Ammon's horn (tissue), 1 donor: Measurements from ENCODE around the gene KCNAB2.

Experiments
- DNase-seq: peaks from one replicate; pipeline ENCODE4 v3.0.0-alpha.2; 2016; ENCODE audit warnings: low spot score

KCNAB2 gene

DNA sequence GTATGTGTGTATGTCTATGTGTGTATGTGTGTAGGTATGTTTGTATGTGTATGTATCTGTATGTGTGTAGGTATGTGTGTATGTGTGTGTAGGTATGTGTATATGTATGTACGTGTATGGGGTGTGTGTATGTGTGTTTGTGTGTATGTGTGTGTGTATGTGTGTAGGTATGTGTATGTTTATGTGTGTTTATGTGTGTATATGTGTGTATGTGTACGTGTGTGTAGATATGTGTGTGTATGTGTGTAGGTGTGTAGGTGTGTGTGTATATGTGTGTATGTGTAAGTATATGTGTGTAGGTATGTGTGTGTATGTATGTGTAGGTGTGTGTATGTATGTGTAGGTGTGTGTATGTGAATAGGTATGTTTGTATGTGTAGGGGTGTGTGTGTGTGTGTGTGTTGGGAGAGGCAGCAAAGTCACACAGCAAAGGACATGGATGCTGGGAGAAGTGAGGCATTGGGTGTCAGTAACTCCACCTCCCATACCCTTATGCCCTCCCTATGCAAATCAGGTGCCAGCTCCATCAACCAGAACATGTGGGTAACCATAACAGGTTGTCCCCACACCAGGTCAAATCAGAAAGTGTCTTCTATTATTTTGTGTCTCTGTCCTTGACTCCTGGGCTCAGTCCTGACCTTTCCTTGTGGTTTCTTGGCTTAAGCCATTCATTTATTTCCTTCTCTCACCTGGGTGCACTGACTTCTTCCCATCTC lies 15.0 kb upstream of the KCNAB2 start:
- no peak for DNase-seq

DNA sequence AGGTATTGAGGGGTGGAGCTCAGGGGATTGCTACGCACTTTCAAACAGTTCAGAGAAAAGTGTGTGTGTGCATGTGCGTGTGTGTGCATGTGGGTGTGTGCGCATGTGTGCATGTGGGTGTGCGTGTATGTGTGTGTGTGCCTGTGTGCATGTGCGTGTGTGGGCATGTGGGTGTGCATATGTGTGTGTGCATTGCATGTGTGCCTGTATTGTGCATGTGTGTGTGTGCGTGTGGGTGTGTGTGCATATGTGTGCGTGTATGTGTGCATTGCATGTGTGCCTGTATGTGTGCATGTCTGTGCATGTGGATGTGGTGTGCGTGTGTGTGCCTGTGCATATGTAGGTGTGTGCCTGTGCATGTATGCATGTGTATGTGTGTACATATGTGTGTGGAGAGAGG lies 12.6 kb upstream of the KCNAB2 start:
- no peak for DNase-seq

DNA sequence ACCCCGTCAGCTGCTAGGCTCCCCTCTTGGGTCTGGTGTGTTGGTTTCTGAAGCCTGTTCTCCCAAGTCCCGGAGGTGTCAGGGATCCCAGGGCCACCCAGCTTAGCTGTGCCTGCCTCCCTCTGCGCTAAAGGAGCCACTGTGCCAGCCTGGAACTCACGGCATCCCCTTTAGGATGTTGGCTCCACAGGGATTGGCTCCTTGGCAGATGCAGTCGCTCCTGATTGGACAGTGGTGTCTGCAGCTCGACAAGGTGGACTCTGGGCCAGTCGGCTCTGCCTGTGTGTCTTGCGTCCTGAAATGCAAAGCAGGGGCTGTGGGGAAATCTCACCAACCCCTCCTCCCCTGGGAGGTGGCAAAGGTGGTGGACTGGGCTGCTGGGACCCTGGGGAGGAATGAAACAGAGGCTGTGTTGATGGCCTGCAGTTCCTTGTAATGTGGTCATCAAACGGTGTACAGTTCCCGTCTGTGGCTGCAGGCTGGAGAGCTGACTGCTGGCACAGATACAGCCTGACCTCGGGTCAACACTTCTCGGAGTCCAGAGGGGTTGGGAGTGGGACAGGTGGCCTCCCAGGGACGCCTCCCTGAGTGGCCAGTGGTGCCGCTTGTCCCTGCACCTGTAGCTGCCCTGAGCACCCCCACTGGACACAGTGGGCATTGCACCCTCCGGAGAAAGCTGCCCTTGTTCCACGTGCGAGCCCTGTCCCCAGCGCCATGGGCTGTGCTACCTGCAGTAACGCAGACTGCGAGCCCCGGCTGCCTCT lies 11.5 kb upstream of the KCNAB2 start:
- peak; percentile 53 for DNase-seq

DNA sequence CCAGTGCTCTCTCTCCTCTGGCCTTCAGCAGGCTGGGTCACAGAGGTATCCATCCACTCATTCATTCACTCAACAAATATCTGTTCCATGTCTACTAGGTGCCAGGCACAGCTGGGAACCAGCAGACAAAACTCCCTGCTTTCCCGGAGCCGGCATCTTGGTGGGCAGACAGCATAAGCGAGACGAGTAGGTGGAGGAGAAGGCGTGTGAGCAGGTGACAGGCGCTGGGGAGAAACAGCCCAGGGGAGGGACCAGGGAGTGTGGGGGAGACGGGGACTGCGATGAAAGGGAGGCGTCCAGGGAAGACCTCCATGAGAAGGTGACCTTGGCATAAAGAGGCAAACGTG lies 11.0 kb upstream of the KCNAB2 start:
- DNase-seq, result no peak

DNA sequence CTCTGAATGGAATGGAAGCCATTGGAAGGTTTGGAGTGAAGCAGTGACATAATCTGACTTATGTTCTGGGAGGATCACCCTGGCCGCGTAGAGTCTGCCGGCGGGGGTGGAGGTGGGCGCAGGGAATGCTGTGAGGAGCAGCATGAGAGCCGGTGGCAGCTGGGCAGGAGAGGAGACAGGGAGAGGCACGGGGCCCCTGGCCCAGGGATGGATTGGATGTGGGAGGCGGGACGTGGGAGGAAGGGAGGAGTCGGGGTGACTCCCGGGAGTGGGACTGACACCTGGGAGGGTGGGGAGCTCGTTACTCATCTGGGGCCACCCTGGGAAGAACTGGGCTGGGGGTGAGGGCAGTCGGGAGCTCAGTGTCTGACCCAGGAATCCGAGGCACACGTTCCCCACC lies 10.4 kb upstream of the KCNAB2 start:
- no peak for DNase-seq

DNA sequence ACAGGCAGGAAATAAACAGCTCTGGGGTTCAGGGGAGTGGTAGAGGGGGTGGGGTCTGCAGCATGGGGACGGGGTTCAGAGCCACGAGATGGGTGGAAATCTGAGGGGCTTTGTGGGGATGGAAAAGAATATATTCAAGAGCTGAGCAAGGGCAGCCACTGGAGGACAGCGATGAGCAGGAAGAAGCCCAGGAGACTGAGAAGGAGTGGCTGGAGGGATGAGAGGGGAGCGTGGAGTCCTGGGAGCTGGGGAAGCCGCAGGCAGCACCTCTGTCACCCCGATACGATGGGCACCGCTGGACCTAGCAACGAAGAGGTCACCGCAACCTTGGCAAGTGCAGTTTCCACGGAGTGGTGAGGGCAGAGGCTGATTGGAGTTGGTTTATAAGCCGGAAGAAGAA lies 10.0 kb upstream of the KCNAB2 start:
- no peak for DNase-seq

DNA sequence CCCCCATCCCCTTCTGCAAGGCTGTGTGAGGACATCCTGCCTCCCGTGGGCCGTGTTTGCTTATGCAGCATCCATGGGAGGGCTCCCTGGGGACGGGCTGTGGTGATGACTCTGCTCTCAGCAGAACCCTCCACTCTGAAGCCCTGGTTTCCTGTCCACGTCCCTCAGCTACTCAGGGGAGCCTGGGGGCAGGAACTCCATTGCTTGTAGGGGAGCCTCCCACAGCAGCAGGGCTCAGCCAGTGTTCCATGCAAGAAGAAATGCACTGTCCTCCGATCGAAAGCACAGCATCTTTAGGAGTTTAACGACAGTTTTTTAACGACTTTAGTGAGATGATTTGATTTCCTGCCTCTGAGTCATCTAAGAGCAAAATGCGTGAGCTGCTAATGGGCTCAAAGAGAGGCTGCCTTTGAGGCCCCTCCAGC lies 8.3 kb upstream of the KCNAB2 start:
- DNase-seq, result no peak

DNA sequence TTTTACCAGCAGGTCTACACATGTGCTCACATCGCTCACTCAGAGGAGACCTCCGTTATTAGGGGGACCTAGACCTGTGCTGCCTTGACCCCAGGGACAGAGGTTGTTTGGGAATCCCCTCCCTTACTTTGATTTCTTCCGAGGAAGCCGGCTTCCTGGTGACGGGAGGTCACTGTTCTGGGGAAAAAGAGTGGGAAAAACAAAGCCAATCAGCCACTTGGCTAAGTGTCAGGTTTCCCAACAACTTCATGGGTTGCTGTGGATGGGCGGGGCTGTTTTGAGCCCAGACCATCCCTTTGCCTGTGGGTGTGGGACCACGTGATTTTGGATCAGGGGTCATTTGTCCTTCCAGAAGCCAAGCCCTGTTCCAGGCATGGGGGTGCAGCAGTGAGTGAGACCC lies 7.1 kb upstream of the KCNAB2 start:
- DNase-seq, result no peak

DNA sequence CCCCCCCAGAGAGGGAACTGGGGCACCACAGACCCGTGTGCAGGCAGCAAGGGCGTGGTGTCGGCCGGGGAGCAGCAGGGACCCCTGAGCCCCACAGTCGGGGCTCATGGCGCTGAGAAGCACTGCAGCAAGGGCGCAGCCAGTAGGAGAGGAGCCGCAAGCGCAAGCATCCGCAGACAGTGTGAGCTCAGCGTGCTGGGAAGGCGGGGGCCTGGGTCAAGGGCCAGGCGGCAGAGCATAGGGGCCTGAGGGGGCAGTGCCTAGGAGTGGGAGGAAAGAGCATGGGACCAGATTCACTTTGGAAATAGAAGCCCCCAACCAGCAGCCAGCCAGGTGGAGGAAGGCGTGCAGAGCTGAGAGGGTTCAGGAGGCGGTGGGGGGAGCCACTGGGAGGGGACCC lies 6.7 kb upstream of the KCNAB2 start:
- no peak for DNase-seq

DNA sequence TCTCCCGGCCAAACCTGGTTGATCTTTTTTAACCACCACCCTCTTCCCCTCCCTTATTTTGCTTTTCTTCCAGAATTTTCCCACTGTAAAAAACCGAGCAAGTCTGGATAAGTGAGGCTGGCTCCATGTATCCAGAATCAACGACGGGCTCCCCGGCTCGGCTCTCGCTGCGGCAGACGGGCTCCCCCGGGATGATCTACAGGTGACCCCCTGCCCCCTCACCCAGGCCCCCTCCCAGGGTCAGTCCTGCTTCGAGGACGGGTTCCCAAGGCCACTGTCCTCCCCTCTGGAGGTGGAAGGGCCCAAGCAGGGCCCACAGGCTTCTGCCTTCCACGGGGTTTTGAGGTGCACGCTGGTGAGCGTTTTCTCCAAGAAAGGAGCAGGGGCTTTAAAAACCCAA lies 5.2 kb upstream of the KCNAB2 start:
- DNase-seq, result no peak

DNA sequence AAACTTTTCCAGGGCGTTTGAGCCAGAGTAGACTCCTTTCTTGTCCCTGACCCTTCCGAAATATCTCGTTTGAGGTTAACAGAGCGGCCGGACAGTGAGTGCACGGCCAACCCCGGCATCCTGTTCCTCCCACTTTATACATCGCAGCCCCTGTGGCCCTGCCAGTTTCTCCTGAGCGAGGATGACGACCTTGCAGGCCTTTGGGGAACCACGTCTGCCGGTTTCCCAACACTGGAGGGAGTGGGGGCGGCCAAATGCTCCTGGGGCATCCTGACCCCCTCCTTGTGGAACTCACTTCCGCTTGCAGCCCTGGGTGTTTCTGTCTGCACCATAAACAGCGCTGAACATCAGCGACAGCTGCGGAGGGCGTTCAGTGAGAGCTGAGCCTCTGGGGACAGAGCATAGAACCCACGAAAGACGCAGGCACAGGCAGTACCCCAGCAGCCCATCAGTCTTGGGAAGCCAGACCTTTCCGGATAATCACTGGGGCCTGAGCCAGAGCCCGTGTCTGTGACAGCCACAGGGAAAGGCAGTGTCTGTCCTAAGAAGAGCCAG lies 4.8 kb upstream of the KCNAB2 start:
- no peak for DNase-seq

DNA sequence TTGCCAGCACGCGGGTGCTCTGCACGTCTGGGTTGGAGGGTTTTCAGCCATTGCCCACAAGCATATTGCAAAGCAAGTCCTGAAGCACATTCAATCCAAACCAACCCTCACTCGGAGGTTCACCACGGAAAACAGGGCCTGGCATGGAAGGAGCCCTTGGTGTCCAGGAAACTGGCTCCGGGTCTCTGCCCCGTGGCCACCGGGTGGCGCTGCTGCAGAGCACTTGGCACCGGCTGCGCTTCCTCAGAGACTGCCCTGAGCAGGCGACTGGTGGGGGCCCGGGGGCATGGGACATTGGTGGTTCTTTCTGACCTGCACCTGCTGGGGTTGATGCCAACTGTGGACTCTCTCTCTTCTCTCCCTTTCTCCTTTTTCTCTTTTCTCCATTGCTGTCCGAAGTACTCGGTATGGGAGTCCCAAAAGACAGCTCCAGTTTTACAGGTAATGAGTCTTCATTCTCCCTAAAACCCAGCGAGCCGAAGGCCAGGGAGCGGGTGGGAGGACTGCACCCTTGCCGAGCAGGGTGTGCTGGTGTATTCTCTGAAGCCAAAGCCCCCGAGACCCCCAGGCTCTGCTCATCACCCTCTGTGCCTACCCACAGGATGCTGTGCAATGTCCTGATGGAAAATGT lies 4.1 kb upstream of the KCNAB2 start:
- DNase-seq, result no peak

DNA sequence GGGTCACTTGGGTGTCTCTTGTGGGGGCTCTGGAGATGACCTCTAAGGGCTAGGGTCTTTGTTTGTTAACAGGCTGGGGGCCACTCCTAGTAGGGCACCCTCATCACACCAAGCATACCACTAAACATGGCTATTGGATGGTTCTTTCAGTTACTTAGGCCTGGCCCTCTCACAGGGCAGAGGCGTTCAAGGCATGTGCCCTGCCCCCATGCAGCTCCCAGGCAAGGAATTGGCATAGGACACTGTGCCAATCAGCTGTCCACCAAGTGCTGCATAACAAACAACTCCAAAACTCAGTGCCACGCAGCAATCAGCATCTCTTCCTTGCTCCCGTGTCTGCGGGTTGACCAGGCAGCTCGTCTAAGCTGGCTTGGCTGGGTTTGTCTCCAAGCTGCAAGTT lies 2.1 kb upstream of the KCNAB2 start:
- DNase-seq, result no peak

DNA sequence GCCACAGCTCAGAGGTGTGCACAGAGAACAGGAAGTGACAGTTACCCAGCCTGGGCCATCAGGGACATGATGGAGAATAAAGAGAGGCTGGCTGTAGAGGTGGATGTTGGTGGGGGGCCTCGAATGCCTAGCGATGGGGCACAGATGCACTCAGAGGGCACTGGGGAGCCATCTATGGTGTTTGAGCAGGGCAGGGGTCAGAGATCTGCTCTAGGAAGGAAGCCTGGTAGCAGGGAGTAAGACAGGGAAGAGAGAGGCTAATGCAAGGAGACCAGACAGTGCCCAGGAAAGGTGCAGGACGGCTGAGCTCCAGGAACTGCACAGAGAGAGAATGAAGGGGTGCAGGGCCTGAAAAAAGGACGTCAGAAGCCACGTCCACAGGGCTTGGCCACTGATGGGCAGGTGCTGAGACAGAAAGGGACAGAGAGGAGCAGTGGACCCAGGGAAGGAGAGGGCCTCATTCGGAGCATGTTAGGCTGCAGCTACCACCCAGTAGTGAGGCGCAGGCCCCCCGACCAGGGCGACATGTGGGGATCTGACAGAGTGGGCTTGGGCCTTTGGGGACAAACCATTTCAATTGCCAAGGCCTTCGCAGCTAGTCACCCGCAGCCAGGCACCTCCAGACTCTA lies 1.1 kb upstream of the KCNAB2 start:
- DNase-seq, result no peak

DNA sequence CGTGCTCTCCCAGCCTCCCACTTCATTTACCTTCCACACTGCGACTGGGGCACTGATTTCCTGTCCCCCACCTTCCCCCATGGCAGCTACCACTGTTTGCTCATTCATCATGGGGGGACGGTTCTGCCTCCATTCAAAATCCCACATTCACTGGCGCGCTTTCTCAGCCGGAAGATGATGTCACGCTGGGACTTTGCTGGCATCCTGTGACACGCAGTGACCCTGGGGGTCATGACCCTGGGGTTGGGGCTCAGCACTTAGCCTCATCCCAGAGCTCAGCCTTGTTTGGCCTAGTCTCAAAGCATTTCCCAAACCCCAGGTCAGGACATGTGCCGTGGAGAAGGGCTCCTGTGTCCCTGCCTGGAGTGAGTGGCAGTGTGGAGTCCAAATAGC lies 582 bp upstream of the KCNAB2 start:
- DNase-seq, result no peak

DNA sequence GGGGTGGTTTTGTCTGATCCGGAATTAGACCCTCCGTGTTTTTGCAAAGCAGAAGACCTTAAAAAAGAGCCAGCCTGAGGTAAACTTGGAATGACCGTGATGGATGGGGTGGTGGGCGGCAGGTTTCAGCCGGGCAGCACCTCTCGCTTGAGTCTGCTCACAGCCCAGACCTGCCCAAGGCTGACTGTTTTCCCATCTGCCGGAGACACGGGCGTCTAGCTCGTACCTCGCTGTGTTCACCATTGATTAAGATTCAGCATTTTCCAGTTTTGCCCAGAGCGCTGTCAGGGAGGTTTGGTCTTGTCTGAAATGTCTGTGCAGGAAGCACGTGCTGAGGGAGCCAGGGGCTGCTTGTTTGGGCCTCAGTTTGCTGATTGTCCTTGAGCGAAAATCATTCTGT lies 591 bp downstream of the KCNAB2 start:
- no peak for DNase-seq

DNA sequence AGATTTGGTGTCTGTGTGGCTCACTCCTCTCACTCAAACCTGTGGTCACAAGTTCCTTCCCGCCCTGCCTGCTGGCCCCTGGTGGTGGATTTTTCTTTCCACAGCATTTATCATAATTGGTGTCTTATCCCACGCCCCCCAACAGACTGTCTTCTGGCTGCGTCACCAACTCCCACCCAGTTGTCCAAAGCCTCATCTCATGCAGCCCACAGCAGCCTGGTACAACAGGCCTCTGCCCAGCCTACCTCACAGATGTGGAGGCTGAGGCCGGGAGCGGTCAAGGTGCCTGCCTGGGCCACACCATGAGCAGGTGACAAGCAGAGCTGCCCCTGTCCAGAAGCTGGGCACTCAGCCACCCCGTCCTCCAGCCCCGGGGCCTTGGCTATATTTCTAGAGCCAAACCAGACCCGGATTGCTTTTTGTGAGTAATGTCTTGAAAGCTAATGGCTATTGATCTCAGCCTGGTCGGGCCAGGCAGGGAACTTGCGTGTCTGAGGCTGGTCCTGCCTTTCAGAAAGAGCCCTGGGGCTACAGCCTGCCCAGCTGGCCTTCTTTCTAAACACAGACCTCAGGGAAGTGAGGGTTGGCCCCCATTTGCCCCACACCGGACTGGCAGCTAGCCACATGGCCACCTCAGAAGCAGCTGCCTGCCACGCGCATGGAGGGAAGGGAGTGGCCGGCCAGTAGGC lies 2.6 kb downstream of the KCNAB2 start:
- no peak for DNase-seq

DNA sequence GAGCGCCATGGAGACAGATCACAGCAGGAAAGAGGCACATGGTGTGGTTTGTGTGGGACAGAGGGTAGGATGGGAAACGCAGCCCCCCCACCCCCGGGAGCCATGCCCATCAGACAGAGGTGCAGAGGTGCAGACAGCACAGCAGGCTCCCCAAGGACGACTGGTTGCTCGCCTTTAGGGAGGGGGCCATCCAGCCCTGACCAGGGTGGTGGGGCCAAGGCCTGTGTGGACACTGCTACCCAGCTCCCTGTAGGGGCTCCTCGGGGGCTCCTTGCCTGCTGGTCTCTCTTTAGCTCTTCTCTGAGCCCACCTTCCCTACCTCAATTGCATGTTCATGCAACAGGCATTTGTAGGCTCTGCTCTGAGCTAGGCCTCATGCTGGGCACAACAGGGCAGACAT lies 3.7 kb downstream of the KCNAB2 start:
- no peak for DNase-seq

DNA sequence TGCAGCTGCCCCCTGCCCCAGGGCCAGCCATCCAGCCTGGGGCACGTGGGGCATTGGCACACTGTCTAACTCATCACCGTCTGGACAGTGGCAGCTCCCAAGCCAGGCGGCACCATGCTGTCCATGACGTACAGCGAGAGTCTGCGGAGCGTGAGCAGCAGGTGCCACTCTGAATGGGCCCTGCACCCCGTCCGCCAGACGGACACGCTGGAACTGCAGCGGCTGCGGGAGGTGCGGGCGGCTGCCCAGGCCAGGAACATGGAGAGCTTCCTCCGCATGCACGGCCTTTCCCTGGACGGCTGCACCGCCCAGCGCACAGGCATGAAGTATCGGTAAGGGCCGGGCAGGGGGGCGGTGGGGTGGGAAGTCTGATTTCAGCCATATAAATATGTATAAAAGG lies 5.7 kb downstream of the KCNAB2 start:
- no peak for DNase-seq

DNA sequence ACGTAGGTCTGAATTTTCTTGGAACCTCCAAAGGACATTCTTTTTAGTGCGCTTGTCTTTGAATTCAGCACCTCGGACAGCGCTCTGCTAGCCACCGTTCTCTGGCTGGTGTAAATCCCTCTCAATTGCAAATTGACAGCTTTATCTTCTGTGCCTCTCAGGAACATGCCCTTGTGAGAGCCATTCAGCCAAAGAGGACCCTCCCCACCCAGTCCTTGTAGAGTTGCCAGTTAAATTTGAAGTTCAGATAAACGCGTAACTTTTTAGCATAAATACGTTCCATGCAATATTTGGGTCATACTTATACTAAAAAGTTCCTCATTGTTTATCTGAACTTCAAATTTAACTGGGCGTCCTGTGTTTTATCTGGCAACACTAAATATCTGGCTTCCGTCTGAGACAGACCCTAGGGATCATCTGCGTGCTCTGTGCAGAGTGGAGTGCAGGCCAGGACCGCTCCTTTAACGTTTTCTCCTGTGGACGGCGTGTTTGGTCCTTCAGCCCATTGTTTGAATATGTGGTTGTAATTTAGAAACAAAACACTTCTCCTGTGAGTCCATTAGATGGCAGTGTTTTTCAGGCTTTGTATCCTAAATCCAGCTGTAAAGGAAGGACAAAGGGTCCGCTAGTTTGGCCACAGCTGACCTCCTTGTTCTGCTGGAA lies 7.0 kb downstream of the KCNAB2 start:
- peak; percentile 68 for DNase-seq

DNA sequence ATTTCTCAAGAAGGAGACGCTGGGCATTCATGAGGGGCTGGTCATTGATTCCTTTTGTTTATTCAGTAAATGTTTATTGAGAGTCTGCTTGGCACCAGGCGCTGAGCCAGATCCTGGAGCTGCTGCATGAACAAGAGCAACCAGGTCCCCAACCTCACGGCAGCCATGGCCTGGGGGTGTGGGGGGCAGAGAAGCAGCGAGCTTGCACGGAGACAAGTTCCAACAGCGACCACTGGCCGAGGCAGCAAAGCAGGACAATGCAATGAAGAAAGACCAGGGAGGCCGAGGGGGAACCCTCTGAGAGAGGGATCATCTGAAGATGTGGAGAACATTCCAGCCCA lies 7.5 kb downstream of the KCNAB2 start:
- DNase-seq, result no peak

DNA sequence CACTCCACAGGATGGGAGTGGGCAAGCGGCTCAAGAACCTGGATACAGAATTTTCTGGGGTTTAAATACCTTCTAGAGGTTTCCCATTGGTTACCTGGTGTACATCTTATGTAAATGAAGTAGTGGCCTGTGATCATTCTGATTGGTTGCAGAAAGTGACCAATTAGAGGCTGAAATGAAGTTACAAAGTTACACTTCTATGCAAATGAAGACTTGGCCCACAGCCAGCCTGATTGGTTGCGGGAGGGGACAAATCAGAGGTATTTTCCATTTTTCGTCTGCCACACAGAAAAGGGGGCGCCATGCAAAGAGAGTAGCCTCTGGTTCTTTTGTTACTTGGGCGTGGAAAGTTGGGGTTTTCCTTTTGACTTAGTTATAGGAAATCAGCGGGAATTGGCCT lies 8.9 kb downstream of the KCNAB2 start:
- no peak for DNase-seq
